Panc1 (cell line): ENCODE measurements around the gene LITAF.

Experiments
- POLR2AphosphoS5 ChIP-seq: IDR thresholded peaks from 2 replicates; pipeline ENCODE4 v1.6.1; 2012; ENCODE audit warnings: mild to moderate bottlenecking, low read depth, low read length, moderate library complexity
- SIN3A ChIP-seq: IDR thresholded peaks from 2 replicates; pipeline ENCODE4 v1.6.1; 2012; ENCODE audit warnings: low read depth, mild to moderate bottlenecking, low read length, moderate library complexity, borderline replicate concordance; ENCODE audit not compliant: insufficient read depth
- TCF7L2 ChIP-seq: IDR thresholded peaks from 2 replicates; pipeline ENCODE4 v1.6.1; 2011; ENCODE audit warnings: mild to moderate bottlenecking, low read depth, low read length, inconsistent platforms
- TF ChIP-seq, protein P1 (sequence below): fragments of 450-650 bp; IDR thresholded peaks from 2 replicates; pipeline ENCODE4 v1.5.1; 2017; ENCODE audit warnings: mild to moderate bottlenecking

- no peak for TF ChIP-seq POLR2AphosphoS5
- TF ChIP-seq, protein P1, sequence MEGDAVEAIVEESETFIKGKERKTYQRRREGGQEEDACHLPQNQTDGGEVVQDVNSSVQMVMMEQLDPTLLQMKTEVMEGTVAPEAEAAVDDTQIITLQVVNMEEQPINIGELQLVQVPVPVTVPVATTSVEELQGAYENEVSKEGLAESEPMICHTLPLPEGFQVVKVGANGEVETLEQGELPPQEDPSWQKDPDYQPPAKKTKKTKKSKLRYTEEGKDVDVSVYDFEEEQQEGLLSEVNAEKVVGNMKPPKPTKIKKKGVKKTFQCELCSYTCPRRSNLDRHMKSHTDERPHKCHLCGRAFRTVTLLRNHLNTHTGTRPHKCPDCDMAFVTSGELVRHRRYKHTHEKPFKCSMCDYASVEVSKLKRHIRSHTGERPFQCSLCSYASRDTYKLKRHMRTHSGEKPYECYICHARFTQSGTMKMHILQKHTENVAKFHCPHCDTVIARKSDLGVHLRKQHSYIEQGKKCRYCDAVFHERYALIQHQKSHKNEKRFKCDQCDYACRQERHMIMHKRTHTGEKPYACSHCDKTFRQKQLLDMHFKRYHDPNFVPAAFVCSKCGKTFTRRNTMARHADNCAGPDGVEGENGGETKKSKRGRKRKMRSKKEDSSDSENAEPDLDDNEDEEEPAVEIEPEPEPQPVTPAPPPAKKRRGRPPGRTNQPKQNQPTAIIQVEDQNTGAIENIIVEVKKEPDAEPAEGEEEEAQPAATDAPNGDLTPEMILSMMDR = no peak
- no peak for TF ChIP-seq SIN3A
- no peak for TF ChIP-seq TCF7L2
Measured at GRCh38 chr16:11618107-11618717, 31.5 kb upstream of the LITAF start.
